ENCODE measurements around the gene ZNF331.

- TF ChIP-seq CTCF (IDR thresholded peaks at IDR 0.05; ENCODE audit: low read depth, low read length, poor library complexity, severe bottlenecking) (no peak), EZH2phosphoT487 (IDR thresholded peaks at IDR 0.05; ENCODE audit: borderline replicate concordance, low read length) (no peak)
Observed at GRCh38 chr19:53580871-53581835, 43.2 kb downstream of the ZNF331 start.
